HepG2 (cell line): Measurements from ENCODE around the gene SUN5. TPM values are rescaled to one million over a fixed set of nuclear protein-coding genes. Genes with fewer than 3 reads are reported as not detected.
A peak's percentile ranks its signal among the peaks of the same experiment; 100 is the strongest.
"Not testable (repeated sequence)": the region's sequence is repeated elsewhere in the genome, so short reads cannot be mapped to it uniquely, and the experiment has no call there.

Experiments used
- ATAC-seq: fragments of 200-7000 bp; cut with Tn5 transposase; 3 replicates; pipeline ENCODE4 v1.9.1; 2020; ENCODE audit warnings: mild to moderate bottlenecking, moderate library complexity
- BruUV-seq: library from RNA; stranded (reverse); fragments of 400-500 nt; replicated peaks from 2 replicates; lab custom pipeline; 2021; lab: Mats Ljungman, UMichigan
- CTCF ChIA-PET: fragments of 300-600 bp; formaldehyde crosslinking; extraction: SDS; loops from one replicate; lab custom pipeline; 2021; ENCODE audit warnings: low total read pairs, inconsistent platforms, low intra/inter-chr PET ratio; lab: Yijun Ruan, JAX
- POLR2A ChIA-PET: fragments of 350-600 bp; sonication (Branson Sonifier 250); formaldehyde crosslinking; loops from one replicate; lab custom pipeline; 2020; ENCODE audit warnings: antibody characterized with exemption, inconsistent platforms; lab: Yijun Ruan, JAX
- DNase-seq: peaks from one replicate; pipeline ENCODE4 v3.0.0-alpha.2; 2015; ENCODE audit warnings: low spot score
- FAIRE-seq: peaks from 3 replicates; lab custom pipeline; 2011; peaks lifted over from hg19 to GRCh38; lab: Jason Lieb, UNC
- H2AFZ ChIP-seq: one replicate; pipeline ENCODE4 v1.6.1; 2011; ENCODE audit warnings: low read length, inconsistent platforms
- H3K27ac ChIP-seq: fragments of 300-600 bp; 3 replicates; pipeline ENCODE4 v1.8.0; 2011; ENCODE audit warnings: mixed run types, mild to moderate bottlenecking, mixed read lengths, low read length, inconsistent platforms; ENCODE audit not compliant: insufficient read depth; ENCODE audit errors: extremely low read length
- H3K27me3 ChIP-seq, 2 experiments: fragments of 200-600 bp in 1 of 2; 2 replicates in 1 of 2; 3 replicates in 1 of 2; pipeline versions ENCODE4 v1.6.0 to v1.8.0; 2011; ENCODE audit warnings: low read length in 2 of 2, mild to moderate bottlenecking in 2 of 2, moderate library complexity in 2 of 2, inconsistent platforms in 1 of 2; ENCODE audit not compliant: insufficient read depth in 2 of 2, control insufficient read depth in 1 of 2
- H3K36me3 ChIP-seq, 2 experiments: fragments of 200-600 bp in 1 of 2; replicated peaks in 1 of 2; 2 replicates in 1 of 2; 3 replicates in 1 of 2; pipeline versions ENCODE4 v1.5.1 to v1.8.0; 2011; ENCODE audit warnings: low read length in 2 of 2, inconsistent platforms in 1 of 2; ENCODE audit not compliant: insufficient read depth in 2 of 2, control insufficient read depth in 1 of 2
- H3K4me1 ChIP-seq: 2 replicates; pipeline ENCODE4 v1.5.1; 2012; ENCODE audit warnings: low read length, inconsistent platforms; ENCODE audit not compliant: insufficient read depth
- H3K4me2 ChIP-seq: 2 replicates; pipeline ENCODE4 v1.6.0; 2011; ENCODE audit warnings: low read depth, low read length, inconsistent platforms
- H3K4me3 ChIP-seq, 3 experiments: fragments of 200-600 bp in 1 of 3; sonication (generic), shearing (Covaris generic) in 1 of 3; replicated peaks in 1 of 3; 2 replicates each; pipeline ENCODE4 v1.5.1; 2011 to 2016; ENCODE audit warnings: low read length in 3 of 3, inconsistent platforms in 2 of 3, low read depth in 2 of 3, mild to moderate bottlenecking in 2 of 3, control low read depth in 1 of 3, mixed read lengths in 1 of 3; ENCODE audit not compliant: insufficient read depth in 1 of 3
- H3K79me2 ChIP-seq: one replicate; pipeline ENCODE4 v1.6.1; 2011; ENCODE audit warnings: low read length, inconsistent platforms; ENCODE audit not compliant: insufficient read depth
- H3K9ac ChIP-seq: 2 replicates; pipeline ENCODE4 v1.6.0; 2011; ENCODE audit warnings: mild to moderate bottlenecking, low read depth, low read length, inconsistent platforms; ENCODE audit not compliant: insufficient read depth
- H3K9me3 ChIP-seq: 2 replicates; pipeline ENCODE4 v1.5.1; 2012; ENCODE audit warnings: mild to moderate bottlenecking, low read length
- H4K20me1 ChIP-seq: 2 replicates; pipeline ENCODE4 v1.6.0; 2011; ENCODE audit warnings: inconsistent platforms, mild to moderate bottlenecking, low read length, moderate library complexity; ENCODE audit not compliant: insufficient read depth
- SETDB1 ChIP-seq: sonication (generic); formaldehyde crosslinking; IDR thresholded peaks from 2 replicates; pipeline ENCODE4 v1.5.1; 2020; ENCODE audit warnings: missing genetic modification reagents, mild to moderate bottlenecking, borderline replicate concordance
- THAP11 ChIP-seq: IDR thresholded peaks from 2 replicates; pipeline ENCODE4 v1.6.1; 2016; ENCODE audit warnings: missing biosample characterization, missing genetic modification reagents
- ZBTB33 ChIP-seq: sonication (generic); formaldehyde crosslinking; IDR thresholded peaks from 2 replicates; pipeline ENCODE4 v1.4.0; 2020; ENCODE audit warnings: missing genetic modification reagents
- ZMYM2 ChIP-seq: sonication (generic); formaldehyde crosslinking; IDR thresholded peaks from 2 replicates; pipeline ENCODE4 v1.8.0; 2022; ENCODE audit warnings: mild to moderate bottlenecking, missing genetic modification reagents
- ZNF280D ChIP-seq: sonication (generic); formaldehyde crosslinking; IDR thresholded peaks from 2 replicates; pipeline ENCODE4 v1.5.1; 2020; ENCODE audit warnings: mild to moderate bottlenecking, missing genetic modification reagents
- ZNF7 ChIP-seq: IDR thresholded peaks from 2 replicates; pipeline ENCODE4 v1.6.1; 2016; ENCODE audit warnings: missing biosample characterization, missing genetic modification reagents
- WGBS: methylation state at CpG from one replicate; pipeline ENCODE4 v1.1.6; 2017; ENCODE audit warnings: low lambda C conversion rate; 5-methylcytosine and 5-hydroxymethylcytosine counted together
- in situ Hi-C: cut with HindIII; loops from 2 replicates; pipeline ENCODE4 v1.10.0; 2017; ENCODE audit warnings: low pct_unique_long_range_greater_than_20kb; ENCODE audit not compliant: extremely low pct_ligation_motif_present
- intact Hi-C: fragments of 100-400 bp; cut with micrococcal nuclease; formaldehyde crosslinking; loops from one replicate; pipeline ENCODE4 v1.10.0; 2022; ENCODE audit not compliant: unreplicated experiment
- polyA plus RNA-seq, 8 experiments: library from polyadenylated mRNA; depleted of rRNA in 3 of 8; stranded (reverse) in 7 of 8; unstranded in 1 of 8; fragments of >200 nt; fragmentation: Illumina TruSeq in 4 of 8; extraction: Trizol in 4 of 8; gene quantifications; 2 replicates each; pipeline versions ENCODE4 v1.2.1 to v1.2.3, GENCODE V29; 2011 to 2016; ENCODE audit warnings: low read depth in 4 of 8, missing spikeins in 1 of 8, mixed read lengths in 1 of 8; ENCODE audit not compliant: insufficient read depth in 1 of 8
- total RNA-seq, 5 experiments: library from RNA; depleted of rRNA; stranded (reverse); fragments of >200 nt; fragmentation: Illumina TruSeq; extraction: Trizol; gene quantifications; 2 replicates each; pipeline ENCODE4 v1.2.3, GENCODE V29; 2016; ENCODE audit warnings: low read depth in 1 of 5

Gene SUN5
- total and polyA plus RNA-seq, 2 of the 13 experiments (the other 11 are each of a cell fraction or from before 2014, with no cell fraction given): not detected

GRCh38 chr20:33046412-33046811 is 42.2 kb upstream of the SUN5 start:
- ChIA-PET POLR2A (no interaction called here), CTCF (no interaction called here)
- peaks cover 42% of the 10 kb centered on the region for H3K4me1 ChIP-seq
- no peaks in the 10 kb centered on the region for H3K36me3 ChIP-seq
- WGBS: 30% methylated on average over 3 of the region's 3 CpGs
- DNase-seq (no peak), ATAC-seq (no peak), FAIRE-seq (no peak)
- H3K4me2 ChIP-seq: no peak overlapping the region
- no peak overlapping the region for H3K27ac ChIP-seq
- BruUV-seq: no TSS peak
- no peaks in the 10 kb centered on the region for H3K27me3 ChIP-seq
- H3K4me3 ChIP-seq: no peak overlapping the region
- peak; percentile 98 for TF ChIP-seq ZNF7 (CRISPR knock-in tag)
- no peak for TF ChIP-seq THAP11 (CRISPR knock-in tag)
- peaks cover 10% of the 10 kb centered on the region; the same call in 1 of the 2 replicates for H3K9me3 ChIP-seq
- H4K20me1 ChIP-seq: no peaks in the 10 kb centered on the region
- intact Hi-C loops (no loop called here), in situ Hi-C loops (no loop called here)
- no peaks in the 10 kb centered on the region for H3K79me2 ChIP-seq
- no peak overlapping the region for H2AFZ ChIP-seq
- no peak overlapping the region for H3K9ac ChIP-seq

GRCh38 chr20:33045129-33045721 is 41.0 kb upstream of the SUN5 start:
- H4K20me1 ChIP-seq, in situ Hi-C loops, POLR2A ChIA-PET, H3K79me2 ChIP-seq, BruUV-seq, DNase-seq, H3K27ac ChIP-seq, H3K27me3 ChIP-seq, FAIRE-seq, H3K36me3 ChIP-seq, H2AFZ ChIP-seq, H3K4me2 ChIP-seq, CTCF ChIA-PET, H3K9ac ChIP-seq, ATAC-seq, H3K4me3 ChIP-seq, intact Hi-C loops: not testable (repeated sequence)
- Histone ChIP-seq H3K4me1 (peaks cover 34% of the 10 kb centered on the region), H3K9me3 (peaks cover 10% of the 10 kb centered on the region; the same call in 1 of the 2 replicates)
- peak; percentile 56; the same call in 1 of the 2 replicates for TF ChIP-seq ZBTB33 (CRISPR knock-in tag)
- TF ChIP-seq ZMYM2 (CRISPR knock-in tag): 0 out of 2 replicates have a peak, but pooled peaks have one; percentile 5
- peak; percentile 95 for TF ChIP-seq SETDB1 (CRISPR knock-in tag)
- TF ChIP-seq ZNF280D (CRISPR knock-in tag): 0 out of 2 replicates have a peak, but pooled peaks have one; percentile 60
- WGBS: 75% methylated on average over 15 of the region's 15 CpGs
